GM12891 (cell line): ENCODE measurements around the gene ARHGEF12.
A peak's percentile ranks its signal among the peaks of the same experiment; 100 is the strongest.

Experiments used
- DNase-seq: peaks from one replicate; pipeline ENCODE4 v3.0.0; 2011; ENCODE audit warnings: low spot score; ENCODE audit not compliant: insufficient read length
- FAIRE-seq: peaks from 2 replicates; lab custom pipeline; 2011; peaks lifted over from hg19 to GRCh38; lab: Jason Lieb, UNC
- PAX5 ChIP-seq: IDR thresholded peaks from 2 replicates; pipeline ENCODE4 v1.6.1; 2011; ENCODE audit warnings: low read length, moderate library complexity, mild to moderate bottlenecking; ENCODE audit not compliant: insufficient read depth, severe bottlenecking
- POLR2A ChIP-seq: IDR thresholded peaks from 2 replicates; pipeline ENCODE4 v1.6.1; 2011; ENCODE audit warnings: low read depth, low read length, control low read depth
- POLR2AphosphoS5 ChIP-seq: IDR thresholded peaks from 2 replicates; pipeline ENCODE4 v1.6.1; 2011; ENCODE audit warnings: low read depth, low read length, control low read depth
- POU2F2 ChIP-seq: IDR thresholded peaks from 2 replicates; pipeline ENCODE4 v1.6.1; 2011; ENCODE audit warnings: low read depth, mild to moderate bottlenecking, control low read depth, low read length, moderate library complexity
- SPI1 ChIP-seq: IDR thresholded peaks from 2 replicates; pipeline ENCODE4 v1.6.1; 2011; ENCODE audit warnings: low read depth, low read length, control low read depth
- TAF1 ChIP-seq: IDR thresholded peaks from 2 replicates; pipeline ENCODE4 v1.6.1; 2011; ENCODE audit warnings: low read depth, low read length, control low read depth

ARHGEF12 gene

DNA sequence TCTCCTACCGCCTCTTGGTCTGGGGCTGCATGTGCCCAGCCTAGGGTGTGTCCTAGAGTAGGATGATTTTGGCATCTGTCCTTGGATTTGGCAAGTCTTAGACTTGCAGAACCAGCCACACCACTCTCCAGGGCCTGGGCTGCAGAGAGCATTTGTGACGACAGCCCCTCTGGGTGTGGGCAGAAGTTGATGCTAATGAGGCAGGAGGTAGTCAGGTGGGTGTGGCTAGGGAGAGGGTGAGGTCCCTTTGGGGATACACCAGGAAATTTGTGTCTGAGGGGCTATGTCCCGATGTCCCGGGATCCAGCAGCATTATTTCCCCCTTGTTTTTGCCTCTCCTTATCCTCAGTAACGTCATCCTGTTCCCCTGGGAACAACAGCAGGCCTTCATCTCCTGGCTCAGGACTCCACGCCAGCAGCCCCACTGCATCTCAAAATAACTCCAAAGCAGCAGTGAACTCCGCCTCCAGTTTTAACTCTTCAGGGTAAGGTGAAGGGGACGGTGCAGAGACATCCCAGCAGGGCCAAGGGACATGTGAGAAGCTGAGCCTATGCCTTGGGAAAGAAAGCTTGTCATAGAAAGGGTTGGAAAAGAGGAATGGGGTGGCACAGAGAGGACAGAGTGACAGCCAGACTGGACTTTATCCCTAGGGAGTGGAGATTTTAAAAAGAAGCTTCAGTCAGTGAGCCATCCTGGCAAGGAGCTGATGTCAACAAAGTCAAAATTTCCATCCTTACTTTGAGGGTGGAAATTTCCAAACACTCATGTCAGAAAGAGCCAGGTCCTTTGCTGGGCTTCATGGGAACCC, 19.1 kb upstream of the ARHGEF12 start:
- DNase-seq, result no peak
- FAIRE-seq, result no peak
- TF ChIP-seq POLR2AphosphoS5, result no peak
- no peak for TF ChIP-seq SPI1
- no peak for TF ChIP-seq TAF1
- TF ChIP-seq POU2F2, result no peak
- TF ChIP-seq PAX5, result no peak
- no peak for TF ChIP-seq POLR2A

GRCh38 chr11:120317689-120318480, 18.3 kb upstream of the ARHGEF12 start:
- DNase-seq, result no peak
- no peak for FAIRE-seq
- TF ChIP-seq PAX5 (no peak), SPI1 (no peak), POU2F2 (no peak), TAF1 (no peak), POLR2AphosphoS5 (no peak), POLR2A (no peak)

- DNase-seq (no peak), FAIRE-seq (no peak)
- TF ChIP-seq POLR2A, result no peak
- TF ChIP-seq POU2F2, result no peak
- no peak for TF ChIP-seq TAF1
- no peak for TF ChIP-seq PAX5
- no peak for TF ChIP-seq POLR2AphosphoS5
- no peak for TF ChIP-seq SPI1
These were observed 17.3 kb upstream of the ARHGEF12 start for GRCh38 chr11:120318906-120319305.

GRCh38 chr11:120324932-120325810, 11.0 kb upstream of the ARHGEF12 start, which contains the start of gene TLCD5:
Gene TLCD5, plus strand, starts transcription at chr11:120325299. Its CDS starts 2,143 bp downstream, at chr11:120327442.
- DNase-seq (peak; percentile 52), FAIRE-seq (peak; percentile 81)
- no peak for TF ChIP-seq PAX5
- no peak for TF ChIP-seq POLR2AphosphoS5
- no peak for TF ChIP-seq POLR2A
- TF ChIP-seq TAF1, result no peak; the same call in 1 of the 2 replicates
- no peak for TF ChIP-seq POU2F2

DNA sequence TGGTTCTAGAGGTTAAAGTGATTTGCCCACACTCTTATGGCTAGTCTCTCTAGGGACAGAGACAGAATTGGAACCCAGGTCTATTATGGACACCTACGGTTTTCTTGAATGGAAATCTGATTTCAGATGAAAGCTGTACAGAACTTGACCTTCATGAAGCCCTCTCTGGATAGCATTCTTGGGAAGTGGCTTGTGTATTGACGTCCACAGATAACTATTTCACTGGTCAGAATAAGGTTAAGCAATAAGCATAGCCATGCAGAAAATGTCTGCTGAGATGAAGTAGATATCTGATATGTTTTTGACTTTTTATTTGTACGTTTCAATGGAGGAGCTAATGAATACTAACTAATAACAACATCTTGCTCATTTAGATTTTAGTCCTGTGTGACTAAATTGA, 10.0 kb upstream of the ARHGEF12 start:
- FAIRE-seq, result no peak
- DNase-seq, result no peak
- TF ChIP-seq TAF1, result no peak
- no peak for TF ChIP-seq POLR2AphosphoS5
- TF ChIP-seq POU2F2, result no peak

- DNase-seq, result no peak
- no peak for TF ChIP-seq POLR2AphosphoS5
- TF ChIP-seq PAX5, result no peak
- no peak for TF ChIP-seq POLR2A
- no peak for TF ChIP-seq POU2F2
- TF ChIP-seq SPI1, result no peak
- no peak for TF ChIP-seq TAF1
- no peak for FAIRE-seq
These were observed 9.3 kb upstream of the ARHGEF12 start for GRCh38 chr11:120326845-120327281.

DNA sequence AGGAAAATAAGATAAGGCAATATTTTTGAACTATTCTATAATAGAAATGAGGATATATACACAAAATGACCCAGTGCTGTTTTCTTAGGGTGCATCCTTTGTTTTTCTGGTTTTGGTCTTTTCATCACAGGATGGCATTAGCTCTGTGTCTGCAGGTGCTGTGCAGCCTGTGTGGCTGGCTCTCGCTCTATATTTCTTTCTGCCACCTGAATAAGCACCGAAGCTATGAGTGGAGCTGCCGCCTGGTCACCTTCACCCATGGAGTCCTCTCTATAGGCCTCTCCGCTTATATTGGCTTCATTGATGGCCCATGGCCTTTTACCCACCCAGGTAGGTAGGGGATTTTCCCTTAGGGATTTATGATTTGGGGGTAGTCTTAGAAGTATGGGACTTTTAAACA, 8.9 kb upstream of the ARHGEF12 start:
- FAIRE-seq (no peak), DNase-seq (no peak)
- TF ChIP-seq PAX5, result no peak
- no peak for TF ChIP-seq POLR2A
- no peak for TF ChIP-seq TAF1
- no peak for TF ChIP-seq POU2F2

DNA sequence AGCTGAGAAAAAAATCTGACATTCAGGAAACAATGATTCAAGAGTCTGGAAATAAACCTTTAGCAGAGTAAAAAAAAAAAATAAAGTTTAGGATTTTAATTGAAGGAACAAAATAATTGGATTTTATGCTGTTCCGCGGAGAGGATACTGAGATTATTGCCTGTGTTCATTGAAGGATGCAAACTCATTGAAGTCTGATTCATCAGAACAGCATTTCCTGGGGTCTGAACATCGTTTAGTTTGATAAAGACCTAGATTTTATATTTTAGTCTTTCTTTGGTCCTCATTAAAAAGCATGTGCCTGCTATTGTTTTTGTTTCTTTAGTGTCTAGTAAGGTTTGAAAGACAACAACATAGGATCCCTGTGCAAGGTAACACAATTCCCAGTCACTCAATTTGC, 6.7 kb upstream of the ARHGEF12 start:
- FAIRE-seq, result no peak
- DNase-seq, result no peak
- TF ChIP-seq SPI1 (no peak), POU2F2 (no peak), PAX5 (no peak), TAF1 (no peak), POLR2AphosphoS5 (no peak), POLR2A (no peak)

GRCh38 chr11:120330045-120330444, 6.2 kb upstream of the ARHGEF12 start:
- DNase-seq, result no peak
- FAIRE-seq, result no peak
- TF ChIP-seq TAF1 (no peak), POLR2A (no peak), SPI1 (0 out of 2 replicates have a peak, but pooled peaks have one; percentile 15), PAX5 (no peak), POLR2AphosphoS5 (no peak)
